GM18499 (cell line): ENCODE measurements around the gene GALE.
"Not testable (repeated sequence)": the region's sequence is repeated elsewhere in the genome, so short reads cannot be mapped to it uniquely, and the experiment has no call there.

Experiments used
- ATAC-seq: cut with Tn5 transposase; IDR thresholded peaks from one replicate; pipeline ENCODE4 v1.9.1; 2021; ENCODE audit warnings: moderate number of reproducible peaks; ENCODE audit not compliant: insufficient read depth, unreplicated experiment

The GALE gene

GRCh38 chr1:23810818-23811540 is 10.4 kb upstream of the GALE start:
- no peak for ATAC-seq

- ATAC-seq, result no peak
Observed at GRCh38 chr1:23809751-23810171, 9.2 kb upstream of the GALE start.

- no peak for ATAC-seq
Observed at GRCh38 chr1:23807453-23807852, 6.9 kb upstream of the GALE start.

- no peak for ATAC-seq
Observed at GRCh38 chr1:23806280-23806679, 5.7 kb upstream of the GALE start.

GRCh38 chr1:23805025-23805424 is 4.5 kb upstream of the GALE start:
- ATAC-seq, result no peak

- no peak for ATAC-seq
Observed at GRCh38 chr1:23804183-23804835, 3.8 kb upstream of the GALE start.

- ATAC-seq, result no peak
Observed at GRCh38 chr1:23803674-23804073, 3.1 kb upstream of the GALE start.

GRCh38 chr1:23802809-23803342 is 2.3 kb upstream of the GALE start:
- not testable (repeated sequence) for ATAC-seq

- ATAC-seq, result no peak
Observed at GRCh38 chr1:23801876-23802275, 1.3 kb upstream of the GALE start.

- no peak for ATAC-seq
Observed at GRCh38 chr1:23801338-23801748, 789 bp upstream of the GALE start.

GRCh38 chr1:23799570-23800399 is 769 bp downstream of the GALE start:
- no peak for ATAC-seq

- no peak for ATAC-seq
Observed at GRCh38 chr1:23799255-23799569, 1.3 kb downstream of the GALE start.

GRCh38 chr1:23798662-23799142 is 1.9 kb downstream of the GALE start:
- ATAC-seq, result no peak

GRCh38 chr1:23797478-23798448 is 2.8 kb downstream of the GALE start:
- no peak for ATAC-seq

GRCh38 chr1:23796466-23797271 is 3.9 kb downstream of the GALE start:
- no peak for ATAC-seq

GRCh38 chr1:23795676-23796465 is 4.7 kb downstream of the GALE start:
- no peak for ATAC-seq

- not testable (repeated sequence) for ATAC-seq
Observed at GRCh38 chr1:23794732-23795182, 5.8 kb downstream of the GALE start.
